ENCODE results near the gene DHX57.
A peak's percentile ranks its signal among the peaks of the same experiment; 100 is the strongest.
"Not testable (repeated sequence)": the region's sequence is repeated elsewhere in the genome, so short reads cannot be mapped to it uniquely, and the experiment has no call there.

Gene DHX57

GRCh38 chr2:38835015-38835601, 40.6 kb downstream of the DHX57 start:
- TF ChIP-seq ZFX (IDR thresholded peaks at IDR 0.05; ENCODE audit: borderline replicate concordance) (no peak), CTCF (IDR thresholded peaks at IDR 0.05) (peak; percentile 72)

GRCh38 chr2:38830526-38831159, 45.1 kb downstream of the DHX57 start:
- no peak overlapping the region for H3K27ac ChIP-seq
- TF ChIP-seq ZFX (IDR thresholded peaks at IDR 0.05; ENCODE audit: borderline replicate concordance) (no peak), CTCF (IDR thresholded peaks at IDR 0.05) (no peak)

More at GRCh38 chr2:38835015-38835601, 40.6 kb downstream of the DHX57 start:
- no peak overlapping the region for H3K27ac ChIP-seq

- H3K27ac ChIP-seq = no peak overlapping the region
- TF ChIP-seq CTCF (IDR thresholded peaks at IDR 0.05) (no peak), ZFX (IDR thresholded peaks at IDR 0.05; ENCODE audit: borderline replicate concordance) (no peak)
Observed at GRCh38 chr2:38829971-38830370, 45.8 kb downstream of the DHX57 start.

- no peak overlapping the region for H3K27ac ChIP-seq
- no peak for TF ChIP-seq ZFX (IDR thresholded peaks at IDR 0.05; ENCODE audit: borderline replicate concordance)
Observed at GRCh38 chr2:38828460-38828859, 47.3 kb downstream of the DHX57 start.

- H3K27ac ChIP-seq = not testable (repeated sequence)
Observed at GRCh38 chr2:38827539-38828145, 48.1 kb downstream of the DHX57 start.

GRCh38 chr2:38825956-38826355, 49.8 kb downstream of the DHX57 start:
- no peak overlapping the region for H3K27ac ChIP-seq
- TF ChIP-seq ZFX (IDR thresholded peaks at IDR 0.05; ENCODE audit: borderline replicate concordance) = no peak
- no peak for TF ChIP-seq CTCF (IDR thresholded peaks at IDR 0.05)

GRCh38 chr2:38824906-38825305, 50.8 kb downstream of the DHX57 start:
- H3K27ac ChIP-seq = no peak overlapping the region
- TF ChIP-seq CTCF (IDR thresholded peaks at IDR 0.05) = no peak
- TF ChIP-seq ZFX (IDR thresholded peaks at IDR 0.05; ENCODE audit: borderline replicate concordance) = no peak

GRCh38 chr2:38823386-38823785, 52.3 kb downstream of the DHX57 start:
- no peak for TF ChIP-seq ZFX (IDR thresholded peaks at IDR 0.05; ENCODE audit: borderline replicate concordance)
- no peak for TF ChIP-seq CTCF (IDR thresholded peaks at IDR 0.05)
- no peak overlapping the region for H3K27ac ChIP-seq
